Adrenal gland (tissue), 12 donors: ENCODE data around the gene ASB13. TPM values are rescaled to one million over a fixed set of nuclear protein-coding genes. Genes with fewer than 3 reads are reported as not detected.
A peak's percentile ranks its signal among the peaks of the same experiment; 100 is the strongest.

Experiments
- DNase-seq, 7 donors: peaks; one replicate each; pipeline ENCODE4 v3.0.0-alpha.2; 2019 to 2020
- H3K27ac ChIP-seq, 5 donors: fragments of 200-600 bp; sonication (generic) in 4 of 5; 1 replicate in 3 of 5; 2 replicates in 2 of 5; pipeline versions ENCODE4 v1.5.1 to v1.8.0; 2016 to 2020; ENCODE audit warnings: mild to moderate bottlenecking in 1 of 5
- H3K27me3 ChIP-seq: fragments of 200-600 bp; 2 replicates; pipeline ENCODE4 v1.8.0; 2021
- H3K36me3 ChIP-seq, 2 donors: fragments of 200-600 bp; replicated peaks in 1 of 2; 1 replicate in 1 of 2; 2 replicates in 1 of 2; pipeline versions ENCODE4 v1.5.1 to v1.8.0; 2018 to 2022
- H3K4me1 ChIP-seq, 2 donors: fragments of 200-600 bp; replicated peaks in 1 of 2; 1 replicate in 1 of 2; 2 replicates in 1 of 2; pipeline versions ENCODE4 v1.5.1 to v1.8.0; 2018 to 2021
- H3K4me3 ChIP-seq, 4 donors: fragments of 200-600 bp; sonication (generic) in 3 of 4; one replicate each; pipeline ENCODE4 v1.5.1; 2016 to 2018
- H3K9me3 ChIP-seq, 3 donors: fragments of 200-600 bp; sonication (generic) in 1 of 3; replicated peaks in 1 of 3; 1 replicate in 2 of 3; 2 replicates in 1 of 3; pipeline versions ENCODE4 v1.5.1 to v1.8.0; 2016 to 2021
- POLR2A ChIP-seq, 2 donors: fragments of 450-650 bp; IDR thresholded peaks; one replicate each; pipeline ENCODE4 v1.6.1; 2017; ENCODE audit warnings: antibody characterized with exemption in 2 of 2, mild to moderate bottlenecking in 2 of 2, moderate library complexity in 1 of 2
- WGBS, 4 donors: extraction: QIAGEN DNeasy Blood & Tissue Kit in 2 of 4; methylation state at CpG; one replicate each; pipeline versions ENCODE4 v1.1.5 to v1.1.7; 2013 to 2017; 5-methylcytosine and 5-hydroxymethylcytosine counted together
- intact Hi-C, 2 donors: fragments of 100-400 bp; cut with DNase I; formaldehyde crosslinking; loops; one replicate each; pipeline versions ENCODE4 v1.14.1 to v1.15.0; 2022 to 2023
- polyA plus RNA-seq, 3 donors: library from polyadenylated mRNA; stranded (reverse); fragments of 200-250 nt in 2 of 3; fragments of 350-450 nt in 1 of 3; fragmentation: Illumina TruSeq in 1 of 3; extraction: RNeasy Lipid Tissue Mini Kit (QIAGEN cat#74804) in 1 of 3; gene quantifications; one replicate each; pipeline ENCODE4 v1.2.3, GENCODE V29; 2013 to 2014
- total RNA-seq, 9 donors: library from RNA; depleted of rRNA in 4 of 9; stranded (reverse); fragments of >200 nt in 4 of 9; fragments of 120-200 nt in 1 of 9; fragmentation: NEBNext Ultra II Directional in 1 of 9; extraction: Animal tissue kit (Norgen Biotek cat#: 25700) in 1 of 9; gene quantifications; one replicate each; pipeline versions ENCODE4 v1.1.0 to v1.2.4, GENCODE V29; 2013 to 2023
- TF ChIP-seq, protein P1 (sequence below), 6 experiments: fragments of 450-650 bp in 4 of 6; fragments of 200-600 bp in 2 of 6; sonication (generic) in 1 of 6; IDR thresholded peaks; 1 replicate in 5 of 6; 2 replicates in 1 of 6; pipeline versions ENCODE4 v1.5.1 to v1.8.0; 2016 to 2021; ENCODE audit warnings: antibody characterized with exemption in 6 of 6, mild to moderate bottlenecking in 2 of 6, moderate library complexity in 1 of 6
- donor health status: healthy with polysubstance abuse.
- donor health status: Bipolar disorder and iron deficiency.
- donor health status: DM: yes; HTN: yes; CAD: no.
- donor health status: DM: no; HTN: no; CAD: no.
- donor health status: DM: no; HTN: no; CAD: no.
- donor health status: DM: yes; HTN: yes; CAD: no.

ASB13 gene
- total and polyA plus RNA-seq, 12 donors, result 24.4 to 65.9 (median 45.9) TPM

- WGBS, 4 donors, result 80 to 93% (median 91%) methylated on average over 7 of the region's 7 CpGs
- no peaks in the 10 kb centered on the region for H3K27me3 ChIP-seq
- H3K4me1 ChIP-seq, result peaks cover 0 to 5% of the 10 kb centered on the region in 2 donors
- no peak for TF ChIP-seq POLR2A (IDR thresholded peaks at IDR 0.05)
- TF ChIP-seq, protein P1, sequence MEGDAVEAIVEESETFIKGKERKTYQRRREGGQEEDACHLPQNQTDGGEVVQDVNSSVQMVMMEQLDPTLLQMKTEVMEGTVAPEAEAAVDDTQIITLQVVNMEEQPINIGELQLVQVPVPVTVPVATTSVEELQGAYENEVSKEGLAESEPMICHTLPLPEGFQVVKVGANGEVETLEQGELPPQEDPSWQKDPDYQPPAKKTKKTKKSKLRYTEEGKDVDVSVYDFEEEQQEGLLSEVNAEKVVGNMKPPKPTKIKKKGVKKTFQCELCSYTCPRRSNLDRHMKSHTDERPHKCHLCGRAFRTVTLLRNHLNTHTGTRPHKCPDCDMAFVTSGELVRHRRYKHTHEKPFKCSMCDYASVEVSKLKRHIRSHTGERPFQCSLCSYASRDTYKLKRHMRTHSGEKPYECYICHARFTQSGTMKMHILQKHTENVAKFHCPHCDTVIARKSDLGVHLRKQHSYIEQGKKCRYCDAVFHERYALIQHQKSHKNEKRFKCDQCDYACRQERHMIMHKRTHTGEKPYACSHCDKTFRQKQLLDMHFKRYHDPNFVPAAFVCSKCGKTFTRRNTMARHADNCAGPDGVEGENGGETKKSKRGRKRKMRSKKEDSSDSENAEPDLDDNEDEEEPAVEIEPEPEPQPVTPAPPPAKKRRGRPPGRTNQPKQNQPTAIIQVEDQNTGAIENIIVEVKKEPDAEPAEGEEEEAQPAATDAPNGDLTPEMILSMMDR (IDR thresholded peaks at IDR 0.05), result no peak
- intact Hi-C loops, result loop anchor here in 1 of 2 donors (10.0 kb wide), 1 partner anchor 151 kb away; no protein-coding TSS in a partner anchor
- no peaks in the 10 kb centered on the region for H3K9me3 ChIP-seq
- H3K36me3 ChIP-seq, result no peaks in the 10 kb centered on the region
- no peak overlapping the region for H3K27ac ChIP-seq
- H3K4me3 ChIP-seq, result no peak overlapping the region
- no peak for DNase-seq
These were observed 51.1 kb downstream of the ASB13 start for GRCh38 chr10:5615316-5615715.

GRCh38 chr10:5614155-5614721 is 52.2 kb downstream of the ASB13 start:
- no peak overlapping the region for H3K4me3 ChIP-seq
- peak overlapping the region in 1 of 5 donors; percentile 29 for H3K27ac ChIP-seq
- no peak for DNase-seq
- intact Hi-C loops, result loop anchor here in 1 of 2 donors (10.0 kb wide), 1 partner anchor 149 kb away; no protein-coding TSS in a partner anchor
- no peaks in the 10 kb centered on the region for H3K36me3 ChIP-seq
- peaks cover 0 to 9% of the 10 kb centered on the region in 2 donors for H3K4me1 ChIP-seq
- no peaks in the 10 kb centered on the region for H3K27me3 ChIP-seq
- no peaks in the 10 kb centered on the region for H3K9me3 ChIP-seq
- TF ChIP-seq, protein P1 (IDR thresholded peaks at IDR 0.05), result no peak
- TF ChIP-seq POLR2A (IDR thresholded peaks at IDR 0.05), result no peak
- 90 to 97% (median 94%) methylated on average over 4 of the region's 4 CpGs for WGBS, 4 donors

GRCh38 chr10:5613481-5614154 is 52.8 kb downstream of the ASB13 start:
- WGBS, 4 donors, result 83 to 93% (median 88%) methylated on average over 12 to 13 of the region's 13 CpGs
- Histone ChIP-seq H3K9me3 (no peaks in the 10 kb centered on the region), H3K4me3 (no peak overlapping the region), H3K4me1 (peaks cover 0 to 6% of the 10 kb centered on the region in 2 donors), H3K27ac (no peak overlapping the region), H3K27me3 (no peaks in the 10 kb centered on the region), H3K36me3 (no peaks in the 10 kb centered on the region)
- no peak for DNase-seq
- TF ChIP-seq POLR2A (IDR thresholded peaks at IDR 0.05), result no peak
- TF ChIP-seq, protein P1 (IDR thresholded peaks at IDR 0.05), result no peak
- intact Hi-C loops, result loop anchor here in 1 of 2 donors (10.0 kb wide), 1 partner anchor 149 kb away; no protein-coding TSS in a partner anchor

- peak in 2 of 7 donors; percentile 37 to 40 for DNase-seq
- 71 to 83% (median 79%) methylated on average over 15 of the region's 15 CpGs for WGBS, 4 donors
- intact Hi-C loops, result loop anchor here in 1 of 2 donors (10.0 kb wide), 1 partner anchor 147 kb away; no protein-coding TSS in a partner anchor
These were observed 54.3 kb downstream of the ASB13 start for GRCh38 chr10:5611899-5612680.

More at GRCh38 chr10:5611899-5612680, 54.3 kb downstream of the ASB13 start:
- no peak overlapping the region for H3K4me3 ChIP-seq
- TF ChIP-seq, protein P1 (IDR thresholded peaks at IDR 0.05), result no peak
- no peak for TF ChIP-seq POLR2A (IDR thresholded peaks at IDR 0.05)
- no peaks in the 10 kb centered on the region for H3K36me3 ChIP-seq
- H3K9me3 ChIP-seq, result no peaks in the 10 kb centered on the region
- H3K4me1 ChIP-seq, result peaks cover 0 to 8% of the 10 kb centered on the region in 2 donors
- H3K27ac ChIP-seq, result no peak overlapping the region
- no peaks in the 10 kb centered on the region for H3K27me3 ChIP-seq
